Tibial artery (tissue), 4 donors: Measurements from ENCODE around the gene GEMIN5.

Experiments used
- DNase-seq, 2 donors: peaks; one replicate each; pipeline ENCODE4 v3.0.0-alpha.2; 2019
- H3K27ac ChIP-seq, 2 donors: fragments of 200-600 bp; sonication (generic) in 1 of 2; 1 replicate in 1 of 2; 2 replicates in 1 of 2; pipeline ENCODE4 v1.5.1; 2018 to 2019; ENCODE audit warnings: mild to moderate bottlenecking in 1 of 2
- H3K27me3 ChIP-seq, 2 donors: fragments of 200-600 bp; sonication (generic) in 1 of 2; one replicate each; pipeline versions ENCODE4 v1.5.1 to v1.6.0; 2016 to 2019
- H3K36me3 ChIP-seq, 3 donors: fragments of 200-600 bp; sonication (generic) in 2 of 3; one replicate each; pipeline ENCODE4 v1.5.1; 2016 to 2019; ENCODE audit warnings: mild to moderate bottlenecking in 2 of 3
- H3K4me1 ChIP-seq, 4 donors: fragments of 200-600 bp; sonication (generic) in 2 of 4; 1 replicate in 3 of 4; 2 replicates in 1 of 4; pipeline ENCODE4 v1.5.1; 2016 to 2019
- H3K4me3 ChIP-seq, 2 donors: fragments of 200-600 bp; sonication (generic) in 1 of 2; 1 replicate in 1 of 2; 2 replicates in 1 of 2; pipeline ENCODE4 v1.5.1; 2018 to 2019; ENCODE audit warnings: mild to moderate bottlenecking in 2 of 2
- H3K9me3 ChIP-seq, 3 donors: fragments of 200-600 bp; sonication (generic) in 1 of 3; one replicate each; pipeline ENCODE4 v1.5.1; 2016 to 2019
- CTCF ChIP-seq, 2 experiments: fragments of 200-600 bp in 1 of 2; fragments of 450-650 bp in 1 of 2; IDR thresholded peaks; one replicate each; pipeline ENCODE4 v1.5.1; 2017 to 2019; ENCODE audit warnings: antibody characterized with exemption in 2 of 2, mild to moderate bottlenecking in 1 of 2, moderate library complexity in 1 of 2
- intact Hi-C: fragments of 100-400 bp; cut with DNase I; formaldehyde crosslinking; loops from one replicate; pipeline ENCODE4 v1.15.0; 2023; ENCODE audit warnings: low total_unique reads

Gene GEMIN5

GRCh38 chr5:154865466-154866184, 72.4 kb downstream of the GEMIN5 start:
- H3K27ac ChIP-seq: peak overlapping the region in 1 of 2 donors; percentile 44
- no peak for DNase-seq
- H3K27me3 ChIP-seq: no peaks in the 10 kb centered on the region
- H3K9me3 ChIP-seq: no peaks in the 10 kb centered on the region
- no peak for TF ChIP-seq CTCF (IDR thresholded peaks at IDR 0.05)
- peaks cover 0 to 47% (median 11%) of the 10 kb centered on the region in 4 donors for H3K4me1 ChIP-seq
- intact Hi-C loops: no loop called here
- peaks cover 43 to 50% (median 48%) of the 10 kb centered on the region in 3 donors for H3K36me3 ChIP-seq
- no peak overlapping the region for H3K4me3 ChIP-seq

- Histone ChIP-seq H3K4me1 (peaks cover 0 to 55% (median 18%) of the 10 kb centered on the region in 4 donors), H3K27me3 (no peaks in the 10 kb centered on the region), H3K4me3 (no peak overlapping the region), H3K27ac (no peak overlapping the region), H3K9me3 (no peaks in the 10 kb centered on the region), H3K36me3 (peaks cover 31 to 39% (median 39%) of the 10 kb centered on the region in 3 donors)
- intact Hi-C loops: no loop called here
- DNase-seq: no peak
- no peak for TF ChIP-seq CTCF (IDR thresholded peaks at IDR 0.05)
Observed at GRCh38 chr5:154863291-154864080, 74.5 kb downstream of the GEMIN5 start.

GRCh38 chr5:154862766-154863165, 75.2 kb downstream of the GEMIN5 start:
- Histone ChIP-seq H3K27me3 (no peaks in the 10 kb centered on the region), H3K27ac (no peak overlapping the region), H3K36me3 (peaks cover 24 to 36% (median 34%) of the 10 kb centered on the region in 3 donors), H3K4me1 (peaks cover 0 to 52% (median 18%) of the 10 kb centered on the region in 4 donors), H3K9me3 (no peaks in the 10 kb centered on the region), H3K4me3 (no peak overlapping the region)
- DNase-seq: no peak
- intact Hi-C loops: no loop called here
- TF ChIP-seq CTCF (IDR thresholded peaks at IDR 0.05): no peak

- no peak for TF ChIP-seq CTCF (IDR thresholded peaks at IDR 0.05)
- Histone ChIP-seq H3K36me3 (peaks cover 24 to 33% (median 29%) of the 10 kb centered on the region in 3 donors), H3K27ac (no peak overlapping the region), H3K4me3 (peak overlapping the region in 1 of 2 donors; percentile 85), H3K27me3 (no peaks in the 10 kb centered on the region), H3K9me3 (no peaks in the 10 kb centered on the region), H3K4me1 (peaks cover 0 to 46% (median 18%) of the 10 kb centered on the region in 4 donors)
- intact Hi-C loops: no loop called here
- no peak for DNase-seq
Observed at GRCh38 chr5:154861946-154862345, 76.1 kb downstream of the GEMIN5 start.

GRCh38 chr5:154860765-154861164, 77.2 kb downstream of the GEMIN5 start:
- no peaks in the 10 kb centered on the region for H3K9me3 ChIP-seq
- peaks cover 15 to 23% (median 19%) of the 10 kb centered on the region in 3 donors for H3K36me3 ChIP-seq
- no peak for DNase-seq
- no peaks in the 10 kb centered on the region for H3K27me3 ChIP-seq
- TF ChIP-seq CTCF (IDR thresholded peaks at IDR 0.05): no peak
- peaks cover 0 to 45% (median 23%) of the 10 kb centered on the region in 4 donors for H3K4me1 ChIP-seq
- H3K27ac ChIP-seq: peak overlapping the region; percentile 98
- intact Hi-C loops: no loop called here
- peak overlapping the region; percentile 85 to 92 for H3K4me3 ChIP-seq
